Gastrocnemius medialis (tissue), 4 donors: ENCODE data around the gene AKAP13. TPM values are rescaled to one million over a fixed set of nuclear protein-coding genes. Genes with fewer than 3 reads are reported as not detected.

Source experiments
- ATAC-seq, 2 donors: fragments of 150-250 bp; one replicate each; pipeline ENCODE4 v1.9.1; 2016
- DNase-seq, 2 donors: peaks; one replicate each; pipeline ENCODE4 v3.0.0-alpha.2; 2019
- H3K27ac ChIP-seq, 4 donors: fragments of 200-600 bp; sonication (generic); 1 replicate in 1 of 4; 2 replicates in 3 of 4; pipeline ENCODE4 v1.5.1; 2016 to 2018; ENCODE audit warnings: mild to moderate bottlenecking in 2 of 4, moderate library complexity in 1 of 4
- H3K27me3 ChIP-seq, 3 donors: fragments of 200-600 bp; sonication (generic) in 2 of 3; 1 replicate in 1 of 3; 2 replicates in 2 of 3; pipeline versions ENCODE4 v1.5.1 to v1.6.0; 2016 to 2019; ENCODE audit warnings: mild to moderate bottlenecking in 1 of 3, moderate library complexity in 1 of 3
- H3K36me3 ChIP-seq, 2 donors: fragments of 200-600 bp; sonication (generic) in 1 of 2; one replicate each; pipeline ENCODE4 v1.5.1; 2017 to 2018
- H3K4me1 ChIP-seq, 2 donors: fragments of 200-600 bp; sonication (generic) in 1 of 2; one replicate each; pipeline ENCODE4 v1.5.1; 2016 to 2017; ENCODE audit warnings: mild to moderate bottlenecking in 2 of 2
- H3K4me3 ChIP-seq, 4 donors: fragments of 200-600 bp; sonication (generic) in 3 of 4; 1 replicate in 1 of 4; 2 replicates in 3 of 4; pipeline ENCODE4 v1.5.1; 2016 to 2019; ENCODE audit warnings: mild to moderate bottlenecking in 2 of 4
- H3K9me3 ChIP-seq, 3 donors: fragments of 200-600 bp; sonication (generic) in 2 of 3; 1 replicate in 1 of 3; 2 replicates in 2 of 3; pipeline ENCODE4 v1.5.1; 2016 to 2019
- CTCF ChIP-seq, 5 experiments: fragments of 450-650 bp in 3 of 5; fragments of 200-600 bp in 2 of 5; sonication (generic) in 2 of 5; IDR thresholded peaks in 4 of 5; conservative IDR thresholded peaks in 1 of 5; 1 replicate in 4 of 5; 2 replicates in 1 of 5; pipeline ENCODE4 v1.5.1; 2016 to 2019; ENCODE audit warnings: antibody characterized with exemption in 5 of 5, mild to moderate bottlenecking in 3 of 5, moderate library complexity in 3 of 5
- POLR2A ChIP-seq, 2 donors: fragments of 450-650 bp; IDR thresholded peaks; one replicate each; pipeline ENCODE4 v1.6.1; 2017; ENCODE audit warnings: antibody characterized with exemption in 2 of 2, mild to moderate bottlenecking in 2 of 2, moderate library complexity in 2 of 2
- in situ Hi-C, 4 donors: fragments of 200-750 bp; cut with MboI; loops; one replicate each; pipeline versions ENCODE4 v1.15.0 to v1.8.0; 2017; ENCODE audit warnings: low sequenced_read_pairs in 4 of 4
- intact Hi-C: fragments of 100-400 bp; cut with DNase I; formaldehyde crosslinking; loops from one replicate; pipeline ENCODE4 v1.15.1; 2023; ENCODE audit warnings: low total_unique reads
- total RNA-seq, 4 donors: library from RNA; depleted of rRNA; stranded (reverse); fragments of >200 nt; gene quantifications; one replicate each; pipeline versions ENCODE4 v1.1.0 to v1.2.3, GENCODE V29; 2016

Gene AKAP13
- total RNA-seq, 4 donors from 2014 or later = 127 to 481 (median 172) TPM

DNA sequence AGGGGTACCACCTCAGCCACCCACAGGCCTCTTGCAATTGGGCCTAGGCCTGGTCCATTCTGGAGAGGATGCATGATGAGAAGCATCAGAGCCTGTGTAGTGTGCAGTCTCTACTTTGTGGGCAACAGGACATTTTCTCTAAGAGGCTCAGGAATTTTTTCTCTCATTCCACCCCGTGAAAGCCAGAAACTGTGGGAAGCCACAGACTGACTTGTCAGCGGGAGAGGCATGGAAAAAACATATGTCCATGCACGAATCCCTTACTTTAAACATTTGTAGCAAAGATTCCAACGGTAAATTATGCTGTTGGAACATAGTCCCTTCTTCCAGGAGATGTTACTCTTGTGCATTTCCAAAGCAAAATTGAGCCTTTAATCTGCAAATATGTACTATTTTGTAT, 217.8 kb downstream of the AKAP13 start:
- ATAC-seq (no peak), DNase-seq (no peak)
- intact Hi-C loops = no loop called here
- Histone ChIP-seq H3K27ac (peak overlapping the region; percentile 35 to 73 (median 63)), H3K27me3 (no peaks in the 10 kb centered on the region), H3K4me1 (peaks cover 73 to 83% of the 10 kb centered on the region in 2 donors), H3K4me3 (no peak overlapping the region), H3K36me3 (no peaks in the 10 kb centered on the region), H3K9me3 (no peaks in the 10 kb centered on the region)
- in situ Hi-C loops = loop anchor here in 1 of 4 donors (25.0 kb wide), 1 partner anchor 239 kb away; no protein-coding TSS in a partner anchor
- TF ChIP-seq CTCF (IDR thresholded peaks at IDR 0.05 in 4 of 5, conservative IDR thresholded peaks at IDR 0.05 in 1 of 5) (no peak), POLR2A (IDR thresholded peaks at IDR 0.05) (no peak)

DNA sequence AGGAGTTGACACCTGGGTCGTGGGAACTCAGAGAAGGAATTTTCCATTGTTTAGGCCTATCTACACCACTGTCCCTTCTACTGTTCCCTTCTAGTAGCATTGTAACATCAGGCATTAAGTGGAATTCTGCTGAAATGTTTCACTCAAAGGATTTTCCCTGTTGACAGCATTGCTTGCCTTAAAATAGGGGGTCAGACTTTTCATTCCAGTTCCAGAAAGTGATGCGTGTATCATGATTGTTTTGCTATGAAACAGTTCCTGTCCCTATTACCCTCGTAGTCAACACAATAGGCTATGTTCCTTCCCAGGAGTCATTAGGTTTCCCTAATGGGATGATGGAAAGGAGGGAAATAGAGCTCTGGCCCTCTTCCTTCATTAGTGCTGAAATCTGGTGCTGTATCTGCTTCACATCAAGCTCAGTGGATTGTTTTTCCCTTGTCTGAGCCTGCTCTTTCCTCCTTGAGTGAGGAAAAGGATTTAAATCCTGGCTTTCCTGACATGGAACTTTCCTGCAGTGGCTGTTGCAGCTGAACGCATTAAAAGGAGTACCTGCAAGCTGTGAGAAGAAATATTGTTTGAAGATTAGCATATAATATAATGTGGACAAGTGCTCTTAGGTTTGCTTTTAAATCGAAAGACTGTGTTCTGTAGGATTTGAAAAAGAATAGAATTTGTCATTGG, 218.5 kb downstream of the AKAP13 start:
- H3K4me3 ChIP-seq = no peak overlapping the region
- in situ Hi-C loops (loop anchor here in 1 of 4 donors (25.0 kb wide), 1 partner anchor 238 kb away; no protein-coding TSS in a partner anchor), intact Hi-C loops (no loop called here)
- H3K36me3 ChIP-seq = no peaks in the 10 kb centered on the region
- peak overlapping the region; percentile 35 to 73 (median 63) for H3K27ac ChIP-seq
- peaks cover 74 to 84% of the 10 kb centered on the region in 2 donors for H3K4me1 ChIP-seq
- DNase-seq = no peak
- ATAC-seq = no peak
- no peaks in the 10 kb centered on the region for H3K27me3 ChIP-seq
- no peak for TF ChIP-seq CTCF (IDR thresholded peaks at IDR 0.05 in 4 of 5, conservative IDR thresholded peaks at IDR 0.05 in 1 of 5)
- TF ChIP-seq POLR2A (IDR thresholded peaks at IDR 0.05) = no peak
- H3K9me3 ChIP-seq = no peaks in the 10 kb centered on the region

DNA sequence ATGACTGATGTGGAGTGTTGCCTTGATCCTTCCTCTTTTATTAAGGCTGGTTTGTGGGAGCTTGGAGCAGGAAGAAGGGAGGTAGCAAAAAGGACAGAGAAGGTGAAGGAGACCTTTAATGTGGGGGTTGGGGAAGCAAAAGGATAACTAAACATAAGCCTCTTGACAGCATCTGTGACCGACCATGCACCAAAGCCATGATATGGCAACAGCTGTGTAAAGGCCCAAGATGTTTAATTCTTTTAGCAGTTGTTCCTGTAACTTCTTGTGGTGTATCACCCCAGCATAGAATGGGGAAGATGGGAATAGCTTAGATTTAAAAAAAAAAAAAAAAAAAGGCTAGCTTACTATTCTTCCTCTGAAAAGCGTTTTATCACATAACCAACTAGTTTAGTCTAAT, 219.6 kb downstream of the AKAP13 start:
- DNase-seq (no peak), ATAC-seq (no peak)
- Histone ChIP-seq H3K4me3 (no peak overlapping the region), H3K27ac (peak overlapping the region in 3 of 4 donors; percentile 35 to 73 (median 68)), H3K27me3 (no peaks in the 10 kb centered on the region), H3K36me3 (no peaks in the 10 kb centered on the region), H3K9me3 (no peaks in the 10 kb centered on the region), H3K4me1 (peaks cover 72 to 73% of the 10 kb centered on the region in 2 donors)
- in situ Hi-C loops (loop anchor here in 1 of 4 donors (25.0 kb wide), 1 partner anchor 237 kb away; no protein-coding TSS in a partner anchor), intact Hi-C loops (no loop called here)
- TF ChIP-seq CTCF (IDR thresholded peaks at IDR 0.05 in 4 of 5, conservative IDR thresholded peaks at IDR 0.05 in 1 of 5) = no peak
- no peak for TF ChIP-seq POLR2A (IDR thresholded peaks at IDR 0.05)

DNA sequence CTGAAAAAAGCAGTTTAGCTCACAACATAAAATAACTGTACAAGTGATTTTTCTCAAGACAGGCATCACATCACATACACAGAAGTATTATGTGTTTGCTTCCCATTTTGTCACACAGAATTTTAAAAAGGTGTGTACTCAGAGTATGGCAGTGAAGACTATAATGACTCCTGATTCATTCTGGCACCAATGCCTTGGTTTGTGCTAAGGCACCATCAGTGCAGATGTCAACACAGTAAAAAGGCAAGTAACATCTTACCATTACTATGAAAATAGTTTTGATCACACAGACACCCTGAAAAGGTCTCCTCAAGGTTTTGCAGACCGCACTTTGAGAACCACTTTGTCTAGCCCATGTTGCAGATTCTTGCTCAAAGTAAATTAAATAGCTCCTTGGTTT, 222.8 kb downstream of the AKAP13 start:
- H3K9me3 ChIP-seq = no peaks in the 10 kb centered on the region
- H3K4me1 ChIP-seq = peaks cover 63 to 70% of the 10 kb centered on the region in 2 donors
- in situ Hi-C loops = loop anchor here in 1 of 4 donors (25.0 kb wide), 1 partner anchor 234 kb away; no protein-coding TSS in a partner anchor
- ATAC-seq (peak in 1 of 2 donors; percentile 35), DNase-seq (no peak)
- no peaks in the 10 kb centered on the region for H3K27me3 ChIP-seq
- intact Hi-C loops = no loop called here
- H3K4me3 ChIP-seq = no peak overlapping the region
- TF ChIP-seq CTCF (IDR thresholded peaks at IDR 0.05 in 4 of 5, conservative IDR thresholded peaks at IDR 0.05 in 1 of 5) = no peak
- TF ChIP-seq POLR2A (IDR thresholded peaks at IDR 0.05) = no peak
- no peaks in the 10 kb centered on the region for H3K36me3 ChIP-seq
- peak overlapping the region; percentile 54 to 80 (median 68) for H3K27ac ChIP-seq
